SH-SY5Y (cell line): Measurements from ENCODE around the gene BEND2.

ENCODE experiments used
- GATA2 ChIP-seq: IDR thresholded peaks from 2 replicates; pipeline ENCODE4 v1.6.1; 2011; ENCODE audit warnings: mild to moderate bottlenecking, low read depth, low read length
- GATA3 ChIP-seq: IDR thresholded peaks from 2 replicates; pipeline ENCODE4 v1.6.1; 2011; ENCODE audit warnings: low read depth, mild to moderate bottlenecking, low read length, moderate library complexity

GRCh38 chrX:18170910-18171309, 49.8 kb downstream of the BEND2 start:
- TF ChIP-seq GATA2 (no peak), GATA3 (no peak)
